Naive thymus-derived CD4-positive, alpha-beta T cell (primary cell): Measurements from ENCODE around the gene KCNK10. TPM values are rescaled to one million over a fixed set of nuclear protein-coding genes. Genes with fewer than 3 reads are reported as not detected.

Experiments
- ATAC-seq: fragments of 150-1000 bp; cut with Tn5 transposase; 2 replicates; pipeline ENCODE4 v1.10.0; 2021; ENCODE audit warnings: mild to moderate bottlenecking, moderate library complexity
- CTCF ChIA-PET: fragments of 350-600 bp; sonication (Branson Sonifier 250); formaldehyde crosslinking; loops from one replicate; lab custom pipeline; 2021; ENCODE audit warnings: antibody characterized with exemption; lab: Charles Lee
- POLR2A ChIA-PET: fragments of 350-600 bp; sonication (Branson Sonifier 250); formaldehyde crosslinking; loops from one replicate; lab custom pipeline; 2021; ENCODE audit warnings: antibody characterized with exemption, inconsistent platforms; lab: Charles Lee
- DNase-seq, 9 donors: peaks; one replicate each; pipeline versions ENCODE4 v3.0.0 to v3.0.0-alpha.2; 2020 to 2022; ENCODE audit warnings: mixed read lengths in 1 of 9
- H3K27ac ChIP-seq: one replicate; pipeline ENCODE4 v1.7.0; 2013; ENCODE audit warnings: mild to moderate bottlenecking, low read depth, low read length, moderate library complexity
- H3K27me3 ChIP-seq, 2 donors: one replicate each; pipeline ENCODE4 v1.7.0; 2013; ENCODE audit warnings: low read length in 2 of 2, mild to moderate bottlenecking in 2 of 2, moderate library complexity in 2 of 2; ENCODE audit not compliant: control insufficient read depth in 2 of 2, insufficient read depth in 2 of 2
- H3K36me3 ChIP-seq, 3 experiments: 1 replicate in 2 of 3; 2 replicates in 1 of 3; pipeline ENCODE4 v1.7.0; 2013; ENCODE audit warnings: low read length in 3 of 3, mild to moderate bottlenecking in 3 of 3, moderate library complexity in 1 of 3; ENCODE audit not compliant: insufficient read depth in 3 of 3, control insufficient read depth in 2 of 3
- H3K4me1 ChIP-seq, 2 donors: one replicate each; pipeline ENCODE4 v1.7.0; 2013; ENCODE audit warnings: low read length in 2 of 2, mild to moderate bottlenecking in 2 of 2, moderate library complexity in 1 of 2; ENCODE audit not compliant: control insufficient read depth in 2 of 2, insufficient read depth in 2 of 2
- H3K4me3 ChIP-seq: 2 replicates; pipeline ENCODE4 v1.7.0; 2013; ENCODE audit warnings: mild to moderate bottlenecking, low read length
- H3K9me3 ChIP-seq, 3 experiments: 1 replicate in 2 of 3; 2 replicates in 1 of 3; pipeline ENCODE4 v1.7.0; 2013; ENCODE audit warnings: low read length in 3 of 3; ENCODE audit not compliant: control insufficient read depth in 2 of 3
- H3K27ac Mint-ChIP-seq, 9 donors: one replicate each; pipeline ENCODE4 v1.8.0; 2020 to 2022; ENCODE audit warnings: mixed read lengths in 9 of 9, mild to moderate bottlenecking in 8 of 9, moderate library complexity in 5 of 9, inconsistent platforms in 2 of 9
- H3K27me3 Mint-ChIP-seq, 5 donors: one replicate each; pipeline ENCODE4 v1.8.0; 2021 to 2022; ENCODE audit warnings: mixed read lengths in 5 of 5, mild to moderate bottlenecking in 1 of 5
- H3K36me3 Mint-ChIP-seq, 5 donors: one replicate each; pipeline ENCODE4 v1.8.0; 2020 to 2022; ENCODE audit warnings: mixed read lengths in 5 of 5, mild to moderate bottlenecking in 3 of 5, inconsistent platforms in 1 of 5
- H3K4me1 Mint-ChIP-seq, 7 donors: one replicate each; pipeline ENCODE4 v1.8.0; 2020 to 2022; ENCODE audit warnings: mixed read lengths in 7 of 7, mild to moderate bottlenecking in 3 of 7, inconsistent platforms in 1 of 7
- H3K4me3 Mint-ChIP-seq, 10 donors: one replicate each; pipeline ENCODE4 v1.8.0; 2020 to 2022; ENCODE audit warnings: mild to moderate bottlenecking in 10 of 10, mixed read lengths in 10 of 10, moderate library complexity in 6 of 10, inconsistent platforms in 2 of 10
- H3K9me3 Mint-ChIP-seq, 11 donors: one replicate each; pipeline ENCODE4 v1.8.0; 2020 to 2022; ENCODE audit warnings: mixed read lengths in 11 of 11, mild to moderate bottlenecking in 4 of 11, inconsistent platforms in 1 of 11, moderate library complexity in 1 of 11
- intact Hi-C, 2 donors: fragments of 100-400 bp; cut with micrococcal nuclease; formaldehyde crosslinking; loops; one replicate each; pipeline ENCODE4 v1.15.1; 2023
- polyA plus RNA-seq, 2 donors: library from polyadenylated mRNA; unstranded; fragments of 300-500 nt; fragmentation: Illumina TruSeq; gene quantifications; one replicate each; pipeline ENCODE4 v1.2.3, GENCODE V29; 2021
- total RNA-seq, 6 experiments: library from RNA in 5 of 6; stranded (reverse) in 5 of 6; gene quantifications; 1 replicate in 5 of 6; 2 replicates in 1 of 6; pipeline ENCODE4 v1.2.3 and lab custom pipeline; 2021 to 2026

KCNK10 gene
- total and polyA plus RNA-seq, 7 experiments from 2014 or later, result 0.10 to 0.21 TPM; not detected in 5

DNA sequence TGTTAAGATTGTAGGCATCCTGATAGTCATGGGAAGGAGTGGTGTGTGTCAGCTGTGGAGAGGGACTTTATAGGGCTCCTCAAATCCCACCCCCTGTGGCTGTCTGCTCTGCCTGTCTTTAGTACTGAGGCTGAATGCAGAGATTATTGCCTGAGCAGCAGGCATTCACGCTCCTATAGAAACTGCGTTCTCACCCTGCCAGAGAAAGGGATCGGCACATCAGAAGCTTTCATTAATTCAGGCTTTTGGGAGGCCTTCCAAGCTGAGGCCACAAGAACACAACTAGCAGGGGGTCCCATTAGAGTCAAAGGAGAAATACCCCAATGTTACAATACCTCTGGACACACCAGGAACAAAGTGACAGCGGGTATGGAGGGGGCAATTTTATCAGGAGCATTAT is 12.6 kb downstream of the KCNK10 start:
- H3K4me3 Mint-ChIP-seq, result no peak overlapping the region
- ChIA-PET POLR2A (no interaction called here), CTCF (no interaction called here)

GRCh38 chr14:88310021-88310420 is 13.0 kb downstream of the KCNK10 start:
- ChIA-PET POLR2A (no interaction called here), CTCF (no interaction called here)
- no peaks in the 10 kb centered on the region for H3K4me1 ChIP-seq
- no peaks in the 10 kb centered on the region for H3K9me3 ChIP-seq
- Mint-ChIP-seq H3K36me3 (no peaks in the 10 kb centered on the region), H3K4me1 (peaks cover 0 to 3% (median 0%) of the 10 kb centered on the region in 7 donors), H3K27me3 (peaks cover 0 to 9% (median 0%) of the 10 kb centered on the region in 5 donors), H3K4me3 (no peak overlapping the region), H3K27ac (no peak overlapping the region), H3K9me3 (peaks cover 0 to 17% (median 4%) of the 10 kb centered on the region in 11 donors)
- no peak for DNase-seq
- H3K27me3 ChIP-seq, result no peaks in the 10 kb centered on the region
- no peak for ATAC-seq
- no peaks in the 10 kb centered on the region for H3K36me3 ChIP-seq
- no peak overlapping the region for H3K4me3 ChIP-seq
- intact Hi-C loops, result no loop called here
- H3K27ac ChIP-seq, result no peak overlapping the region

More for the DNA sequence above, 12.6 kb downstream of the KCNK10 start:
- intact Hi-C loops, result no loop called here
- Histone ChIP-seq H3K27ac (no peak overlapping the region), H3K27me3 (no peaks in the 10 kb centered on the region), H3K36me3 (no peaks in the 10 kb centered on the region), H3K9me3 (no peaks in the 10 kb centered on the region), H3K4me1 (no peaks in the 10 kb centered on the region), H3K4me3 (no peak overlapping the region)
- DNase-seq (no peak), ATAC-seq (no peak)
- Mint-ChIP-seq H3K36me3 (no peaks in the 10 kb centered on the region), H3K27me3 (peaks cover 0 to 10% (median 0%) of the 10 kb centered on the region in 5 donors), H3K27ac (no peak overlapping the region), H3K4me1 (peaks cover 0 to 3% (median 0%) of the 10 kb centered on the region in 7 donors), H3K9me3 (peaks cover 0 to 17% (median 4%) of the 10 kb centered on the region in 11 donors)

- H3K36me3 ChIP-seq, result no peaks in the 10 kb centered on the region
- ChIA-PET POLR2A (no interaction called here), CTCF (no interaction called here)
- H3K9me3 ChIP-seq, result no peaks in the 10 kb centered on the region
- no peaks in the 10 kb centered on the region for H3K27me3 ChIP-seq
- Mint-ChIP-seq H3K27me3 (peaks cover 0 to 24% (median 15%) of the 10 kb centered on the region in 5 donors), H3K27ac (no peak overlapping the region), H3K4me1 (peaks cover 0 to 3% (median 0%) of the 10 kb centered on the region in 7 donors), H3K4me3 (no peak overlapping the region), H3K36me3 (no peaks in the 10 kb centered on the region), H3K9me3 (peaks cover 0 to 10% (median 0%) of the 10 kb centered on the region in 11 donors)
- intact Hi-C loops, result no loop called here
- H3K4me3 ChIP-seq, result no peak overlapping the region
- DNase-seq (no peak), ATAC-seq (no peak)
- no peak overlapping the region for H3K27ac ChIP-seq
- no peaks in the 10 kb centered on the region for H3K4me1 ChIP-seq
Measured at GRCh38 chr14:88305528-88306322, 17.3 kb downstream of the KCNK10 start.

- Histone ChIP-seq H3K4me1 (no peaks in the 10 kb centered on the region), H3K27me3 (no peaks in the 10 kb centered on the region), H3K36me3 (no peaks in the 10 kb centered on the region), H3K9me3 (no peaks in the 10 kb centered on the region), H3K4me3 (no peak overlapping the region), H3K27ac (no peak overlapping the region)
- no peak for ATAC-seq
- intact Hi-C loops, result no loop called here
- peaks cover 0 to 8% (median 4%) of the 10 kb centered on the region in 7 donors for H3K4me1 Mint-ChIP-seq
- H3K4me3 Mint-ChIP-seq, result no peak overlapping the region
- CTCF ChIA-PET, result no interaction called here
- peaks cover 6 to 38% (median 31%) of the 10 kb centered on the region in 5 donors for H3K27me3 Mint-ChIP-seq
- peaks cover 0 to 10% (median 0%) of the 10 kb centered on the region in 11 donors for H3K9me3 Mint-ChIP-seq
- POLR2A ChIA-PET, result no interaction called here
- H3K27ac Mint-ChIP-seq, result no peak overlapping the region
- no peak for DNase-seq
- H3K36me3 Mint-ChIP-seq, result no peaks in the 10 kb centered on the region
Measured at GRCh38 chr14:88303041-88303440, 20.0 kb downstream of the KCNK10 start.

DNA sequence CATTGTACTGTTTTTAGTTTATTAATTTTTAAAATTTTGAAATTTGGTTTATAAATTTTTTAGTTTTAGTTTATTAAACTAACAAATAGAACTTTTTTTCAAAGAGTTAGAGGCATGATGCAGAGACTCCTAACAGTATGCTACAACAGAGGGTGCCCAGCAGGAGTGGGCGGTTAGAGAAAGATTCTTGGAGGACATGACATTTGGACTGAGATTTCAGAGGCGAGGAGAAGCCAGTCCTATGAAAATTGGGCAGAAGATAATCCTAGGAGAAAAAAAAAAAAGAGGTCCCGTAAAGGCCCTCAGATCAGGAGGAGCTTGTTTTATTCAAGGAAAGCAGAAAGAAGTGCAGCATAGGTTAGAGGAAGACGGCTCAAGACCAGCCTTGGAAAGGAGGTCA is 21.7 kb downstream of the KCNK10 start:
- Mint-ChIP-seq H3K9me3 (peaks cover 0 to 10% (median 0%) of the 10 kb centered on the region in 11 donors), H3K27ac (no peak overlapping the region), H3K4me3 (no peak overlapping the region), H3K27me3 (peaks cover 6 to 37% (median 35%) of the 10 kb centered on the region in 5 donors), H3K4me1 (peaks cover 0 to 8% (median 4%) of the 10 kb centered on the region in 7 donors), H3K36me3 (no peaks in the 10 kb centered on the region)
- no peak for ATAC-seq
- ChIA-PET CTCF (no interaction called here), POLR2A (no interaction called here)
- Histone ChIP-seq H3K4me3 (no peak overlapping the region), H3K36me3 (no peaks in the 10 kb centered on the region), H3K4me1 (no peaks in the 10 kb centered on the region), H3K9me3 (no peaks in the 10 kb centered on the region), H3K27me3 (no peaks in the 10 kb centered on the region), H3K27ac (no peak overlapping the region)
- no peak for DNase-seq
- intact Hi-C loops, result no loop called here

DNA sequence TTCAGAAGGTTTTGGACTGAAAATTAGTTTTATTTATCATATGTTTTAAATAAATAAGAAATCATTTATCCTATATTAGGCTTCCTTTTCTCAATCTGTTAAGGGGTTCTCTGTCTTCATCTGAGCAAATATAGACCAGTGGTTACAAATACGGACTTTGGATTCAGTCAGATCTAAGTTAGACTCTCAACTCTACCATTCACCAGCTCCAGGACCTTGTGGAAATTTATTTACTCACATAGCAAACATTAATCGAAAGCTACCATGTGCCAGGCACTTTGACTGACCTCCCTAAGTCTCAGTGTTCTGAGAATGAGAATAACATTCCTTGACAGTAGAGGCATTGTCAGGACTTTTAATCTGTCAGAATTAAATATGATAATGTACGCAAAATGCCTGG is 22.3 kb downstream of the KCNK10 start:
- Mint-ChIP-seq H3K9me3 (peaks cover 0 to 10% (median 0%) of the 10 kb centered on the region in 11 donors), H3K4me3 (no peak overlapping the region), H3K27ac (no peak overlapping the region), H3K36me3 (no peaks in the 10 kb centered on the region), H3K4me1 (peaks cover 0 to 8% (median 4%) of the 10 kb centered on the region in 7 donors), H3K27me3 (peaks cover 6 to 37% (median 35%) of the 10 kb centered on the region in 5 donors)
- POLR2A ChIA-PET, result no interaction called here
- CTCF ChIA-PET, result no interaction called here
- Histone ChIP-seq H3K4me3 (no peak overlapping the region), H3K9me3 (no peaks in the 10 kb centered on the region), H3K27me3 (no peaks in the 10 kb centered on the region), H3K4me1 (no peaks in the 10 kb centered on the region), H3K36me3 (no peaks in the 10 kb centered on the region), H3K27ac (no peak overlapping the region)
- ATAC-seq (no peak), DNase-seq (no peak)
- intact Hi-C loops, result no loop called here
